ENCODE measurements around the gene ABCD3.

The ABCD3 gene

GRCh38 chr1:94384485-94385265 lies 33.5 kb upstream of the ABCD3 start:
- no peak overlapping the region for H4K8ac ChIP-seq (ENCODE audit: low read depth, low read length)
- WGBS (ENCODE audit: extremely low coverage, insufficient coverage, insufficient read length): no CpG with 5 or more reads among the region's 4 CpGs
- H2AFZ ChIP-seq (ENCODE audit: insufficient read depth, low read length, poor library complexity): no peak overlapping the region
- H3K4me1 ChIP-seq (ENCODE audit: control insufficient read depth in 1 of 2, insufficient read depth in 2 of 2, low read length in 2 of 2): peaks cover 0 to 12% of the 10 kb centered on the region in 2 experiments
- no peak overlapping the region for H3K18ac ChIP-seq (ENCODE audit: low read length)
- H3K79me1 ChIP-seq (ENCODE audit: low read length): no peaks in the 10 kb centered on the region
- peaks cover 3% of the 10 kb centered on the region for H3K9me3 ChIP-seq (ENCODE audit: insufficient read depth, low read depth, low read length)
- H3K4ac ChIP-seq (ENCODE audit: low read depth, low read length): no peak overlapping the region
- H2BK5ac ChIP-seq (ENCODE audit: low read depth, low read length, poor library complexity): no peak overlapping the region
- H3K27me3 ChIP-seq (ENCODE audit: insufficient read depth, low read length): no peaks in the 10 kb centered on the region
- no peak overlapping the region for H2BK12ac ChIP-seq (ENCODE audit: low read length)
- H3K27ac ChIP-seq (ENCODE audit: low read depth, low read length): no peak overlapping the region
- H4K12ac ChIP-seq (ENCODE audit: low read depth, low read length): no peak overlapping the region
- DNase-seq: no peak
- H2AK5ac ChIP-seq (ENCODE audit: low read length): no peak overlapping the region
- H3K79me2 ChIP-seq (ENCODE audit: control insufficient read depth, insufficient read depth, low read length, poor library complexity): no peaks in the 10 kb centered on the region
- no peak overlapping the region for H3K9ac ChIP-seq (ENCODE audit: low read length)
- H4K91ac ChIP-seq (ENCODE audit: low read depth, low read length): no peak overlapping the region
- H3K23ac ChIP-seq (ENCODE audit: low read length): no peak overlapping the region
- H3K4me2 ChIP-seq (ENCODE audit: low read length): no peak overlapping the region
- no peak overlapping the region for H2BK120ac ChIP-seq (ENCODE audit: insufficient read depth, low read length, poor library complexity)
- H3K4me3 ChIP-seq (ENCODE audit: low read depth, low read length): no peak overlapping the region
- H3K14ac ChIP-seq (ENCODE audit: low read length): no peak overlapping the region
- no peaks in the 10 kb centered on the region for H3K36me3 ChIP-seq (ENCODE audit: control insufficient read depth in 1 of 2, insufficient read depth in 2 of 2, low read length in 2 of 2)

- no peaks in the 10 kb centered on the region for H3K79me2 ChIP-seq (ENCODE audit: control insufficient read depth, insufficient read depth, low read length, poor library complexity)
- H2BK5ac ChIP-seq (ENCODE audit: low read depth, low read length, poor library complexity): no peak overlapping the region
- no peak overlapping the region for H3K4me3 ChIP-seq (ENCODE audit: low read depth, low read length)
- H4K12ac ChIP-seq (ENCODE audit: low read depth, low read length): no peak overlapping the region
- H2BK12ac ChIP-seq (ENCODE audit: low read length): no peak overlapping the region
- H3K4ac ChIP-seq (ENCODE audit: low read depth, low read length): no peak overlapping the region
- H3K27me3 ChIP-seq (ENCODE audit: insufficient read depth, low read length): no peaks in the 10 kb centered on the region
- no peak overlapping the region for H3K27ac ChIP-seq (ENCODE audit: low read depth, low read length)
- H3K9ac ChIP-seq (ENCODE audit: low read length): no peak overlapping the region
- H3K9me3 ChIP-seq (ENCODE audit: insufficient read depth, low read depth, low read length): peaks cover 3% of the 10 kb centered on the region
- no peak for DNase-seq
- H2BK120ac ChIP-seq (ENCODE audit: insufficient read depth, low read length, poor library complexity): no peak overlapping the region
- WGBS (ENCODE audit: extremely low coverage, insufficient coverage, insufficient read length): no CpG with 5 or more reads among the region's 2 CpGs
- H3K79me1 ChIP-seq (ENCODE audit: low read length): no peaks in the 10 kb centered on the region
- H3K4me2 ChIP-seq (ENCODE audit: low read length): no peak overlapping the region
- H3K36me3 ChIP-seq (ENCODE audit: control insufficient read depth in 1 of 2, insufficient read depth in 2 of 2, low read length in 2 of 2): no peaks in the 10 kb centered on the region
- no peak overlapping the region for H2AK5ac ChIP-seq (ENCODE audit: low read length)
- no peak overlapping the region for H2AFZ ChIP-seq (ENCODE audit: insufficient read depth, low read length, poor library complexity)
- H4K91ac ChIP-seq (ENCODE audit: low read depth, low read length): no peak overlapping the region
- peaks cover 0 to 12% of the 10 kb centered on the region in 2 experiments for H3K4me1 ChIP-seq (ENCODE audit: control insufficient read depth in 1 of 2, insufficient read depth in 2 of 2, low read length in 2 of 2)
- no peak overlapping the region for H3K18ac ChIP-seq (ENCODE audit: low read length)
- no peak overlapping the region for H3K14ac ChIP-seq (ENCODE audit: low read length)
- no peak overlapping the region for H4K8ac ChIP-seq (ENCODE audit: low read depth, low read length)
- no peak overlapping the region for H3K23ac ChIP-seq (ENCODE audit: low read length)
Measured at GRCh38 chr1:94385308-94385929, 32.8 kb upstream of the ABCD3 start.

DNA sequence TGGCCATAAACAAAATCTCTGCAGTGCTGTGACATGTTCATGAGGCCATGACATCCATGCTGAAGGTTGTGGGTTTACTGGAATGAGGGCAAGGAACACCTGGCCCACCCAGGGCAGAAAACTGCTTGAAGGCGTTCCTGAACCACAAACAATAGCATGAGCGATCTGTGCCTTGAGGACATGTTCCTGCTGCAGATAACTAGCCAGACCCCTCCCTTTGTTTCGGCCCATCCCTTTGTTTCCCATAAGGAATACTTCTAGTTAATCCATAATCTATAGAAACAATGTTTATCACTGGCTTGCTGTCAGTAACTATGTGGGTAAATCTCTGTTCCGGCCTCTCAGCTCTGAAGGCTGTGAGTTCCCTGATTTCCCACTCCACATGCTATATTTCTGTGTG lies 28.9 kb upstream of the ABCD3 start:
- peaks cover 3% of the 10 kb centered on the region for H3K9me3 ChIP-seq (ENCODE audit: insufficient read depth, low read depth, low read length)
- no peak overlapping the region for H3K18ac ChIP-seq (ENCODE audit: low read length)
- H3K23ac ChIP-seq (ENCODE audit: low read length): no peak overlapping the region
- H3K4me3 ChIP-seq (ENCODE audit: low read depth, low read length): no peak overlapping the region
- no peak overlapping the region for H2BK5ac ChIP-seq (ENCODE audit: low read depth, low read length, poor library complexity)
- no peaks in the 10 kb centered on the region for H3K79me2 ChIP-seq (ENCODE audit: control insufficient read depth, insufficient read depth, low read length, poor library complexity)
- H3K4ac ChIP-seq (ENCODE audit: low read depth, low read length): no peak overlapping the region
- no peak overlapping the region for H4K8ac ChIP-seq (ENCODE audit: low read depth, low read length)
- no peak overlapping the region for H2AK5ac ChIP-seq (ENCODE audit: low read length)
- no peak overlapping the region for H4K12ac ChIP-seq (ENCODE audit: low read depth, low read length)
- H3K4me1 ChIP-seq (ENCODE audit: control insufficient read depth in 1 of 2, insufficient read depth in 2 of 2, low read length in 2 of 2): peaks cover 0 to 8% of the 10 kb centered on the region in 2 experiments
- H3K27ac ChIP-seq (ENCODE audit: low read depth, low read length): no peak overlapping the region
- no peak overlapping the region for H3K9ac ChIP-seq (ENCODE audit: low read length)
- H3K4me2 ChIP-seq (ENCODE audit: low read length): no peak overlapping the region
- H2BK12ac ChIP-seq (ENCODE audit: low read length): no peak overlapping the region
- no peak overlapping the region for H2AFZ ChIP-seq (ENCODE audit: insufficient read depth, low read length, poor library complexity)
- WGBS (ENCODE audit: extremely low coverage, insufficient coverage, insufficient read length): no CpG with 5 or more reads among the region's 4 CpGs
- no peaks in the 10 kb centered on the region for H3K79me1 ChIP-seq (ENCODE audit: low read length)
- no peak overlapping the region for H4K91ac ChIP-seq (ENCODE audit: low read depth, low read length)
- H3K36me3 ChIP-seq (ENCODE audit: control insufficient read depth in 1 of 2, insufficient read depth in 2 of 2, low read length in 2 of 2): no peaks in the 10 kb centered on the region
- DNase-seq: no peak
- H2BK120ac ChIP-seq (ENCODE audit: insufficient read depth, low read length, poor library complexity): no peak overlapping the region
- no peaks in the 10 kb centered on the region for H3K27me3 ChIP-seq (ENCODE audit: insufficient read depth, low read length)
- no peak overlapping the region for H3K14ac ChIP-seq (ENCODE audit: low read length)

DNA sequence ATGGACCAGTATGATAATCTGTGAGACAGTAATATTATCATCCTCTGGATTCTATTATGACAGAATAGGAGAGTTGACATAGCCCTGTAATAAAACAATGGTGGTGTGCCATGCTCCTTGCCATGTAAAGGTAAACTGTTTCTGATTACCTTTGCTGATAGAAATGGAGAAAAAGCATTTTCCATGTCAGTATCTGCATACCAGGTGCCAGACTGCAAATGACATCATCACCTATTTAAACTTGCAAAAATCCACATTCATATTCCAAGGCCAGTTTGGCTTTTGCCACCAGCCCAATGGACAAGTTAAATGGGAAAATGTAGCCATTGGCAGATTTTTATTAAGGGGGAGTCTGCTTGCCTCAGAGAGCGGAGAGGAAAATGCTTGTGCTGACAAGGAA lies 23.9 kb upstream of the ABCD3 start:
- no peak overlapping the region for H3K18ac ChIP-seq (ENCODE audit: low read length)
- no peak overlapping the region for H2AK5ac ChIP-seq (ENCODE audit: low read length)
- H4K12ac ChIP-seq (ENCODE audit: low read depth, low read length): no peak overlapping the region
- H3K9ac ChIP-seq (ENCODE audit: low read length): no peak overlapping the region
- H4K8ac ChIP-seq (ENCODE audit: low read depth, low read length): no peak overlapping the region
- H3K9me3 ChIP-seq (ENCODE audit: insufficient read depth, low read depth, low read length): peaks cover under 1% of the 10 kb centered on the region
- no peak overlapping the region for H3K4me2 ChIP-seq (ENCODE audit: low read length)
- H2BK120ac ChIP-seq (ENCODE audit: insufficient read depth, low read length, poor library complexity): no peak overlapping the region
- no peak overlapping the region for H3K4ac ChIP-seq (ENCODE audit: low read depth, low read length)
- no peaks in the 10 kb centered on the region for H3K79me2 ChIP-seq (ENCODE audit: control insufficient read depth, insufficient read depth, low read length, poor library complexity)
- no peaks in the 10 kb centered on the region for H3K79me1 ChIP-seq (ENCODE audit: low read length)
- H3K27me3 ChIP-seq (ENCODE audit: insufficient read depth, low read length): no peaks in the 10 kb centered on the region
- no peak overlapping the region for H3K4me3 ChIP-seq (ENCODE audit: low read depth, low read length)
- H2BK5ac ChIP-seq (ENCODE audit: low read depth, low read length, poor library complexity): no peak overlapping the region
- no peaks in the 10 kb centered on the region for H3K36me3 ChIP-seq (ENCODE audit: control insufficient read depth in 1 of 2, insufficient read depth in 2 of 2, low read length in 2 of 2)
- no peak for DNase-seq
- H4K91ac ChIP-seq (ENCODE audit: low read depth, low read length): no peak overlapping the region
- no peak overlapping the region for H2AFZ ChIP-seq (ENCODE audit: insufficient read depth, low read length, poor library complexity)
- no peaks in the 10 kb centered on the region for H3K4me1 ChIP-seq (ENCODE audit: control insufficient read depth in 1 of 2, insufficient read depth in 2 of 2, low read length in 2 of 2)
- H2BK12ac ChIP-seq (ENCODE audit: low read length): no peak overlapping the region
- no peak overlapping the region for H3K14ac ChIP-seq (ENCODE audit: low read length)
- H3K23ac ChIP-seq (ENCODE audit: low read length): no peak overlapping the region
- WGBS (ENCODE audit: extremely low coverage, insufficient coverage, insufficient read length): no CpG with 5 or more reads among the region's 1 CpG
- H3K27ac ChIP-seq (ENCODE audit: low read depth, low read length): no peak overlapping the region

Measured in trophoblast cell (in vitro differentiated cells and primary cell).